K562 (cell line): ENCODE data around the gene ITPRIPL2. TPM values are rescaled to one million over a fixed set of nuclear protein-coding genes. Genes with fewer than 3 reads are reported as not detected.

ENCODE experiments used
- CBFB ChIP-seq: sonication (generic); formaldehyde crosslinking; IDR thresholded peaks from 2 replicates; pipeline ENCODE4 v1.4.0; 2020; ENCODE audit warnings: mild to moderate bottlenecking, missing genetic modification reagents
- HMGXB4 ChIP-seq: sonication (generic); formaldehyde crosslinking; IDR thresholded peaks from 2 replicates; pipeline ENCODE4 v1.8.1; 2023; ENCODE audit warnings: mild to moderate bottlenecking, missing genetic modification reagents
- HNRNPH1 ChIP-seq: fragments of 200-400 bp; formaldehyde crosslinking; optimal IDR thresholded peaks from 2 replicates; pipeline ENCODE3; 2017; ENCODE audit warnings: low read depth, mild to moderate bottlenecking, low read length, moderate library complexity
- HNRNPUL1 ChIP-seq: fragments of 200-400 bp; formaldehyde crosslinking; IDR thresholded peaks from 2 replicates; pipeline ENCODE4 v1.6.1; 2017; ENCODE audit warnings: low read length
- LCOR ChIP-seq: sonication (generic); formaldehyde crosslinking; IDR thresholded peaks from 2 replicates; pipeline ENCODE4 v1.8.0; 2022; ENCODE audit warnings: mild to moderate bottlenecking, missing genetic modification reagents
- NFIC ChIP-seq: fragments of 450-650 bp; IDR thresholded peaks from 2 replicates; pipeline ENCODE4 v1.6.1; 2017; ENCODE audit warnings: mild to moderate bottlenecking, inconsistent platforms
- POLR2AphosphoS5 ChIP-seq: IDR thresholded peaks from 2 replicates; pipeline ENCODE4 v1.6.1; 2011; ENCODE audit warnings: mild to moderate bottlenecking, low read depth, low read length, moderate library complexity; ENCODE audit not compliant: control insufficient read depth, insufficient read depth
- PREB ChIP-seq: sonication (generic); formaldehyde crosslinking; IDR thresholded peaks from 2 replicates; pipeline ENCODE4 v1.8.1; 2023; ENCODE audit warnings: mild to moderate bottlenecking, missing genetic modification reagents
- RHOXF2B ChIP-seq: fragments of 250-450 bp; sonication (Bioruptor Pico); conservative IDR thresholded peaks from 2 replicates; pipeline ENCODE4 v1.5.1; 2021
- RNF219 ChIP-seq: fragments of 250-450 bp; sonication (Bioruptor Pico); IDR thresholded peaks from 2 replicates; pipeline ENCODE4 v1.5.0; 2022; ENCODE audit warnings: mild to moderate bottlenecking
- SIRT6 ChIP-seq: IDR thresholded peaks from one replicate; pipeline ENCODE4 v1.6.1; 2012; ENCODE audit warnings: low read depth, mild to moderate bottlenecking, control low read depth, inconsistent platforms, low read length, moderate library complexity
- SMARCC2 ChIP-seq: fragments of 450-650 bp; IDR thresholded peaks from 2 replicates; pipeline ENCODE4 v1.6.1; 2017; ENCODE audit warnings: antibody characterized with exemption, moderate library complexity, mild to moderate bottlenecking, low read depth
- SRSF3 ChIP-seq: fragments of 200-400 bp; formaldehyde crosslinking; IDR thresholded peaks from 2 replicates; pipeline ENCODE4 v1.6.1; 2016; ENCODE audit warnings: mild to moderate bottlenecking, low read length, moderate library complexity; ENCODE audit not compliant: insufficient read depth
- STAT6 ChIP-seq: sonication (generic); formaldehyde crosslinking; IDR thresholded peaks from 2 replicates; pipeline ENCODE4 v1.8.1; 2023; ENCODE audit warnings: mild to moderate bottlenecking, missing genetic modification reagents
- ZNF282 ChIP-seq: sonication (generic); formaldehyde crosslinking; IDR thresholded peaks from 2 replicates; pipeline ENCODE4 v1.8.1; 2023; ENCODE audit warnings: missing genetic modification reagents
- ZNF449 ChIP-seq: fragments of 250-450 bp; sonication (Bioruptor Pico); IDR thresholded peaks from 2 replicates; pipeline ENCODE4 v1.8.0; 2022; ENCODE audit warnings: moderate library complexity, mild to moderate bottlenecking, inconsistent platforms
- ZZZ3 ChIP-seq: fragments of 450-650 bp; IDR thresholded peaks from 2 replicates; pipeline ENCODE4 v1.6.1; 2016; ENCODE audit warnings: antibody characterized with exemption, mild to moderate bottlenecking, moderate library complexity
- polyA plus RNA-seq, 8 experiments: library from polyadenylated mRNA; depleted of rRNA in 4 of 8; stranded (reverse) in 5 of 8; unstranded in 3 of 8; fragments of >200 nt; fragmentation: Nextera tagmentation in 2 of 8; fragmentation: Illumina TruSeq in 1 of 8; extraction: Ambion mirVana in 2 of 8; extraction: Trizol in 1 of 8; gene quantifications; 2 replicates each; pipeline versions ENCODE4 v1.2.1 to v1.2.3, GENCODE V29; 2011 to 2014; ENCODE audit warnings: inconsistent platforms in 1 of 8, missing spikeins in 1 of 8
- total RNA-seq, 7 experiments: library from RNA; depleted of rRNA in 6 of 7; stranded (reverse); fragments of >200 nt in 6 of 7; fragmentation: Illumina TruSeq in 2 of 7; extraction: Trizol in 2 of 7; gene quantifications; 2 replicates each; pipeline versions ENCODE4 v1.2.1 to v1.2.3, GENCODE V29; 2011 to 2021; ENCODE audit warnings: low replicate concordance in 1 of 7

ITPRIPL2 gene
- total and polyA plus RNA-seq, 9 of the 15 experiments (the other 6 are each of a cell fraction or from before 2014, with no cell fraction given) = 0.04 to 2.2 (median 0.58) TPM

GRCh38 chr16:19118938-19119431 lies 5.2 kb downstream of the ITPRIPL2 start (continued):
- TF ChIP-seq CBFB (no peak), HMGXB4 (CRISPR knock-in tag) (no peak), RNF219 (no peak), RHOXF2B (CRISPR knock-in tag) (no peak), HNRNPH1 (no peak), PREB (no peak), NFIC (peak; percentile 39; the same call in 1 of the 2 replicates), HNRNPUL1 (no peak), STAT6 (CRISPR knock-in tag) (no peak), SMARCC2 (peak; percentile 67; the same call in 1 of the 2 replicates), POLR2AphosphoS5 (no peak), ZNF449 (CRISPR knock-in tag) (no peak), ZNF282 (CRISPR knock-in tag) (no peak), SRSF3 (no peak), ZZZ3 (no peak), SIRT6 (no peak), LCOR (CRISPR knock-in tag) (no peak)
